GM21529 (cell line): ENCODE data around the gene KCND3.
"Not testable (repeated sequence)": the region's sequence is repeated elsewhere in the genome, so short reads cannot be mapped to it uniquely, and the experiment has no call there.

Experiments used
- ATAC-seq: cut with Tn5 transposase; IDR thresholded peaks from one replicate; pipeline ENCODE4 v1.9.1; 2021; ENCODE audit not compliant: unreplicated experiment

Gene KCND3

DNA sequence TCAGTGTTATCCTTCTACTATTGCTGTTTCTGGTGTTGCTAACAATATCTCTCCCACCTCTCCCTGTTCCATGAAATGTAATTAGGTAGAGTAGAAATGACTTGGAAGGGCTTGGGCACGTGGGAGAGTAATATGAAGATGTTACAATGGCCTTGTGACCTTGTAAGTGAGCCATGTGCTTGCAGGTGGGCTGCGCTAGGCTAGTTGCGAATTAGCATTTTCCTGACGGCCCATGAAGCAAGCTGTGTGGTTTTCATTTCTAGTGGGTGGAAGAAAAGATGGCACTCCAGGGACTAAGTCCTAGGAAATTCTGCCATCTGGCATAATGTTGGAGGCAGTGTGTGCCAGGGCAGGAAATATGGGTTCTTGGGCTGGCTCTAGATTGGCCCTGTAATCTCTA lies 241.5 kb downstream of the KCND3 start:
- no peak for ATAC-seq

DNA sequence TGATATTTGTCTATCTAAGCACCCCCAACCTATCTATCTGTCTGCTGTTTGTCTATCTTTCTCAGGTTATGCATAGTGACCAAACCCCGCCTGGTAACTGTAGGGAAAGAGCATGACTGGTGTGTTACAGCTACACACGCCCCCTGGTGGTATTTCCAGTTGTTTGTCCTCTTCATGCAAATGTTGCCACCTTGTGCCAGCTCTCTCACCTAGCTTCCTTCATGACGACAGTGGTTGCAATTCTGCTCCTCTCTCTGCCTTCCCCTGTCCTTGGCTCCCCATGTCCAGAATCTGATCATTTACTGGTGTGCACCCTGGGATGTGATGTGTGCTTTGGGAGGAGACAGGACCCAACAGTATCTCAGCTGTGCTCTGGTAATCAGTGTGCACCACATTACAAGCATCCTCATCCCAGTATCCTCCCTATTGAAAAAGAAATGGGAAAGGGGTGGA lies 242.2 kb downstream of the KCND3 start:
- ATAC-seq = peak; percentile 49

- ATAC-seq = no peak
Observed at GRCh38 chr1:111746614-111746999, 242.9 kb downstream of the KCND3 start.

- no peak for ATAC-seq
Observed at GRCh38 chr1:111745675-111746613, 243.5 kb downstream of the KCND3 start.

DNA sequence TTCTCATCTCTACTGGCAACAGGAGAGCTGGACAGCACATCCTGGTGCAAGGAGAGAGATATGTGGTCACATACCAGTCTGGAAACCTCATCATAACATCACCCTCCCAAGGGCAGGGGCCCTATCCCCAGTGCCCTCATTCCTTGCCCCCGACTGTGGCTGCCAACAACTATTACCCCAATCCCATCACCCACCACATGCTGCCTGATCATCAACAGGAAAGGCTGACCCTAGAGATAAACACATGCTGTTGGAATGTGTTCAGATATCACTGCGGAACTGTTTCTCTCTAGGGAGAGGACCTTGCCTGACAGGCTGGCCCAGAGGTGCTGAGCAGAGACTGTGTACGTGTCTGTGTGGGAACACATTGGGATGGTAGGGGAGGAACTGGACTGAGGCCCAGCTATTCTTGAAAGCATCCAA lies 245.8 kb downstream of the KCND3 start:
- no peak for ATAC-seq

- no peak for ATAC-seq
Observed at GRCh38 chr1:111742938-111743549, 246.4 kb downstream of the KCND3 start.

- not testable (repeated sequence) for ATAC-seq
Observed at GRCh38 chr1:111742292-111742691, 247.2 kb downstream of the KCND3 start.

DNA sequence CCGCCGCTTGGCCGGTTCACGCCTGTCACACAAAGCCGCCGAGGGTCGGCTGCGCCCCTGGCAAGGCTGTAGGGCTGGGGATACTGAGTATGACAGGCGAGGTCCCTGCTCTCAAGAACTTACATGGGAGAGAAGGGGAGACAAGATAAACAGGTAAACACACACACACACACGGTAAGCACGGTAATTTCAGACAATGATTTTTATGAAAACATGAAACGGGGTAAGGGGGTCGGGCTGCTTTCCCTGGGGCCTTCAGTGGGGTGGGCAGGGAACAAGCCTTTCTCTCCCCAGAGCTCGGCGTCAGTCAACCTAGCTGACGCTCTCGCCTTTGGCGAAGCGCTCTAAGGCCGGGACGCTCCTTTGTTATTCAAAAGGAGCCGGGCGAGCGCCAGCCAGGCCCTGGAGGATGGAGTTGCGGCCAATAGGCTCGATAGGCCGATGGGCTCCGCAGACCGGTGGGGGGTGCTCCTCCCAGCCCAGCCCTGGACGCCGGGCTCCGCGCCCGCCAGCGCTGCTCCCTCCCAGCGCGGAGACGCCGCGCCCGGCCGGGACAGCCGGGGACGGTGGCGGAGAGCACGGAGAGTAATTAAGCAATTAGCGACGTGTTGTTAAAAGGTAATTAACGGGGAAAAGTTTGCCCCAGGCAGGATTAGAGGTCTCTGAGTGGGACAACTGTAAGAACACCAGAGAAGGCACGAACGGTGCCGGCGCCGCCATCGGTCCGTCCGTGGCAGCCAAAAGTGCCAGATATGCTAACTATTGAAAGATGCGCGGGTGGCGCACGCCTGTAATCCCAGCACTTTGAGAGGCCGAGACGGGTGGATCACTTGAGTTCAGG lies 249.3 kb downstream of the KCND3 start:
- ATAC-seq = no peak

DNA sequence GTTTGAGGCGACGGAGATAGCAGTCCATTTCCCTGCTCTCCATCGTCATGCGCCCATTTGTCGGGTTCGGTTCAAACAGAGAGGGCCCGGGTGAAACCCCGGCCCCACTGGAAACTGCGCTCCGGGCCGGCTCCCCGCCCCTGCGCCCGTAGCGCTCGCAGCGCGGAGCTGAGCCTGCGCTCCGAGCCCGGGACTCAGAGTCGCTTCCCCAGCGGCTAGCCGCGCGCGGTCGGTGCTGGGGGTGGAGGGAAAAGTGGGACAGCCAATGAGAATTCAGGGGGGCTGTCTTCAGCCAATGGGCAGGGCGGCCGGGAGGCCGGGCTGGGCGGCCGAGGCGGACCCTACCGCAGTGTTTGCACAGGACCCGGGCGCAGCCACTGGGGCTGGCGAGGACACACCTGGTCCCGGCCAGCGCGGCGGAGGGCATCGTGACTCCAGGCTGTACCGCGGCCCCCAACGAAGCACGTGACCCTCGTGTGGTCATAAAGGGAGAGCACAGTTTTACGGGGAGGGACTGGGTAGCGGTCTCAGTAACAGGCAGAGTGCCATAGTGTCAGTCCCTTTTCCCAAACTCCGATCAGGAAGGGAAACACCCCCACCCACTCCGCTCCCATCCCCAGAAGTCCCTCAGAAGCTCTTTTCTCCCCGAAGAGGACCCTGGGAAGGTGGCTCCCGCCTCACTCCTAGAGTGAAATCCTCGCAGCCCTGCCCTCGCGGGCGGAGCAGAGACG lies 250.1 kb downstream of the KCND3 start, which contains the start of gene INKA2:
INKA2 (minus strand) TSS at position 202 of the 731 bp plus-strand sequence; CDS start at position 49, 153 bp downstream.
- ATAC-seq = peak; percentile 83

DNA sequence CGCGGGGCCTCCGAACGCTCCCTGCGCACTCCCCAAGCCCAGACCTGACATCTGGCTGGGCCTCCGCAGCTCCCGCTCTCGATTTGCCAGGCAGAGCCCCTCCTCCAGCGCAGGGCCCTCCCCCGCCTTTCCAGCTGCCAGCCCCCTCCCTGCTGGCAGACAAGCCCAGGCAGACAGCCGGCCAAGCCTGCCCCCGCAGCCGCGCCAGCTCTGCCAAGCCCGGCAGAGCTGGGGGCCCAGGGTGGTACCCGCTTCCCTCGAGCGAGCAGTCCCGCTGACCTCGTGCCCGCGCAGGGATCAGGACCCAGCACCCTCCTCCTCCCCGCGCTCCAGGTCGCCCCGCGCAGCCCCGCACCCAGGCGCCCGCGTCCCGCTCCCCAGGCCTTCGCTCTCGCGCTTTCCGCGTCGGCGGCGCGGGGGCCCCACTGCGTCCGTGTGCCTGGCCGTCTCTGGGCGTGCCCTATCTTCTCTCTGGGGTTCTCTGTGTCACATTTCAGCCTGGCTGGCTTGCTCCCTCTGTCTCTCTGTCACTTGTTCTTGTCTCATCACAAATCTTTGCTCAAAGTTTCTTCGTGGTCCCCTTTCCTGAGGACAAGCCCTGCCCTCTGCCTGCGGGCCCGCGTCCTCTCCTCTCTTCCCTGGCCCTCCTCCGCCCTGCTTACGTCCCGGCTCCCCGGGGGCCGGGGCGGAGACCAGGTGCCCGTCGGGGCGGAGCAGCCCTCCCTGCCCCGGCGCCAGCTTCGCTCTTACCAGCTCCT lies 250.9 kb downstream of the KCND3 start:
- ATAC-seq = peak; percentile 45

DNA sequence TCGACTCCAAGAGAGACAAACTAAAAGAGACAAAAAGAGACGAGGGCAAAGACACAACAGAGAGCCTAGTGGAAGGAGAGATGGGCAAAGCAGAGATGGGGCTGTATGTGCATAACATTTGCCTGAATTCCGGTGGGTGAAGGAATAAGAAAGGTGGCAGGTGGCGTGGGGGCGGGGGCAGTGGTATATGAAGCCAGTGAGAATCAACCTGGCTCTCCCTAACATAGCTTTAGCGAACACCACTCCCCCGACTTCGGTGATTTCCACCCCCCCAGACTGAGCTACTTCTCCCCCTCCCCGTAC lies 251.4 kb downstream of the KCND3 start:
- ATAC-seq = no peak

DNA sequence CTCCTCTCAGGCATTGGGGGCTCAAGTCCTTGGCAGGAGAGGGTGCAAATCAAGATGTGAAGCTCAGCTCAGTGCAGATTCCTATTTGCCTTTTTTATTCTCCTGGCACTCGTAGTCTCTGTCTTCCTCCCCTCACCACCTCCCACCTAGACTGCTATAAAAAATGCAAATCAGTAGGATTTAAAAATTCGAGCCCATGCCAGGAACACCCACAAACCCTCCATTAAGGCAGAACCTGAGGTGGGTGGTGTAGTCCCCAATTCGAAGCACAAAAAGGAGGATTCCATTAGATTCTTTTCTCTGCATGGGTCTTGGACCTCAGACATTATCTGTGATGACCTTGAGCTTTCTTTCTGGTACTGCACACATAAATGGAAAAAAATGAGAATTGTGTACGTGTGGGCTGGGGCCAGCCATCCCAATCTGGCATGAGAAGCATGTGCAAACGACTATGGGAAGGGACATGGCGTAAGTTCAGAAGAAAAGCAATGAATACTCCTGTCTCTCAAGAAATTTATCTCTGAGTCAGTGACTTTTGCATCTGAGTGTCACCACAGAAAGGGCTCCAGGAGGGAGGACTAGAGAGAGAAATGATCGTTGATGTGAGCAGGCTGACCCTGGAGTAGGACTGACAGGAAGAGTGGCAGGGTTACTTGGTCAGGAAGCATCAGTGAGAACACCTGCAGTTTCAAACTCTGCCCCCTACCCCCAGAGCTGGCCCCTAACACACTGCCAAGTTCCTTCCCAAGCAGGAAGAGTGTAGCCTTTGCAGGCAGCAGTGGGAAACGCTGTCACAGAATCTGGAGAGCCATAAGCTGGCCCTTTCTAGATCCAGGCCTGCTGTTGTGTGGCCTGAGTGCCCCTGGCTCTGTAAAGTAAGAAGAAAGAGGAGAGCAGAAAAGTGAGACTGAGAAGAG lies 252.0 kb downstream of the KCND3 start:
- no peak for ATAC-seq

DNA sequence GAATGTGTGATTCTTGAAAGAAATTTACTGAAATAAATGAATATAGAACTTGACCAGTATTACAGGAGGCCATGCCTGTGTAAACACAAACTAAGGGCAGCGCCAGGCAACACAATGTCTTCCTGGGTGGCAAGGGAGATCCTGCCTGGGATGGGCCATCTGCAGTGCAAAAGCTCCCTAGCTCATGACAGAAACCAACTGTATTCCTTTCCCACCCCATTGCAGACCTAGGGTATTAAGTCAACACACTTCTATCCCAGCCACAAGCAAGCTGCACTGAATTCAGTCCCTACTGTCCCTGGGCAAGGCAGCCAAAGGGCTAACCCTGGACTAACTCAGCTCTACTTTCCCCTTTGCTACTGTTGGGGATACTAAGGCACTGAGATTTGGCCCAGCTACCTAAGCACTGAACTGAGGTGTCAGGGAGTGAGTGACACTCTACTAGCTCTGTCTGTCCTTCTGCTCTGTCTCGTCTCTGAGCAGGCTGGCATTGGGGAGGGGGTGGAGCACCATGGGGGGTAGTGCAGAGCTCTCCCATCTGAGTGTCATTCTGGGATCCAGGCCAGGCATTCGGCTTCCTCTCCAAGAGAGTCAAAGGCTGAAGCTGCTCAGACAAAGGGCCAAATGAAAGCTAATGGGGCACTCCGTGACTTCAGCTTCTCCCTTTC lies 252.8 kb downstream of the KCND3 start:
- ATAC-seq = no peak

DNA sequence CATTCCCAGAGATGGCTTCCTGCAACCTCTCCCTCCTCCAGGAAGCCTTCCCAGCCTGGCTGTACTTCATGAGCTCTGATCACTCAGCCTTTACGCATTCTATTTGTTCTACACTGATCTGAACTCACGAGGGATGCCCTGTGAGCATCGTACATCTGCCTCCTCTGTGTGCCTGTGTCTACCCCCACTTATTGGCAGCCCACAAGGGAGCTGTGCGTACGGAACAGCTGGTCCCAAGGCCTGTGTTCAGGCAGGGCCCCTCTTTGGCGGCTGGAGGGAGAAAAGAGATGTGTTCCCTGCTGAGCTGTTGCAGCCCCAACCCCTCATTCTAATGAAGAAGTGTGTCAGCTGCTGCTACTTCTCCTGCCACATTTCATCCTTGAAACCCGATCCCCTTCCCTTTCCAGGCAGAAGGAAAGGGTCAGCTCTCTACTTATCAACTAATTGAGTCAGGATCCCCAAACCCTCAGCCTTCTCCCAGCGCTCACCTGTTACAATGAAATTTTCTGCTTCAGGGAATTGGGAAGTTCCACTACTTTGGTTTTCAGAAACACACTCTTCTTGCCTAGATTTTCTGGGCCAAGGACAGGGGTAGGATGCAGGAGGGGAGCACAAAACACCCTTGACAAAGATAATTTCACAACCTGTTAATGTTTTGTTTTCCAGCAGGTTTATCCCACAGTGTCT lies 253.5 kb downstream of the KCND3 start:
- no peak for ATAC-seq

- no peak for ATAC-seq
Observed at GRCh38 chr1:111735321-111735720, 254.1 kb downstream of the KCND3 start.

GRCh38 chr1:111734856-111735255 lies 254.6 kb downstream of the KCND3 start:
- ATAC-seq = no peak

GRCh38 chr1:111734426-111734825 lies 255.0 kb downstream of the KCND3 start:
- ATAC-seq = no peak

DNA sequence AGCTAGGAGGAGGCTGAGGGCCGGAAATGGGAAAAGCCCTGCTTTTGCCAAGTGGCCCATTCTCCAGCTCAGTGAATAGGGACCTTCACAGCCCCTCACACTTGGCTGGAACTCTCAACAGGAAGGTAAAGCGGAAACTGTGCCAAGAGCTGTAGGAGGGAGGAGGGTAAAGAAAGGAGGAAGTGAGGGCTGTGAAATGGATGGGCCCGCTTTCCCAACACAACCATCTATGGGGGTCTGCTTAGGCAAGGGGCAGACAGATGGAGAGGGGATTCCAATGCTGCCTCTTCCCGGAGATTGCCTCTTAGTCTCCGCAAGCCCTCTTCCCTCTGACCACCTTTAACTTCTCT lies 255.5 kb downstream of the KCND3 start:
- no peak for ATAC-seq
